ENCODE measurements around the gene LCN1.

The LCN1 gene

GRCh38 chr9:135489188-135489906, 31.9 kb upstream of the LCN1 start:
- DNase-seq, result no peak

GRCh38 chr9:135490166-135490870, 30.9 kb upstream of the LCN1 start:
- no peak for DNase-seq

- DNase-seq, result no peak
Observed at GRCh38 chr9:135490980-135491464, 30.2 kb upstream of the LCN1 start.

- no peak for DNase-seq
Observed at GRCh38 chr9:135491764-135492163, 29.5 kb upstream of the LCN1 start.

- no peak for DNase-seq
Observed at GRCh38 chr9:135492886-135493669, 28.2 kb upstream of the LCN1 start.

GRCh38 chr9:135494791-135495559, 26.3 kb upstream of the LCN1 start:
- no peak for DNase-seq

- DNase-seq, result no peak
Observed at GRCh38 chr9:135498381-135499126, 22.7 kb upstream of the LCN1 start.

- DNase-seq, result no peak
Observed at GRCh38 chr9:135499326-135500070, 21.7 kb upstream of the LCN1 start.

GRCh38 chr9:135500071-135500524, 21.1 kb upstream of the LCN1 start:
- DNase-seq, result no peak

- DNase-seq, result no peak
Observed at GRCh38 chr9:135500525-135501260, 20.5 kb upstream of the LCN1 start, which contains the start of gene MRPS2. Gene MRPS2, plus strand, starts transcription at chr9:135500682. Its CDS starts 29 bp downstream, at chr9:135500711.

GRCh38 chr9:135501261-135502167, 19.7 kb upstream of the LCN1 start:
- DNase-seq, result no peak

GRCh38 chr9:135502168-135502872, 18.9 kb upstream of the LCN1 start:
- DNase-seq, result no peak

- no peak for DNase-seq
Observed at GRCh38 chr9:135502873-135503321, 18.3 kb upstream of the LCN1 start.

- no peak for DNase-seq
Observed at GRCh38 chr9:135503371-135504261, 17.6 kb upstream of the LCN1 start.

GRCh38 chr9:135504262-135505243, 16.7 kb upstream of the LCN1 start:
- DNase-seq, result no peak
